ENCODE data around the gene FBXL17.

The FBXL17 gene

DNA sequence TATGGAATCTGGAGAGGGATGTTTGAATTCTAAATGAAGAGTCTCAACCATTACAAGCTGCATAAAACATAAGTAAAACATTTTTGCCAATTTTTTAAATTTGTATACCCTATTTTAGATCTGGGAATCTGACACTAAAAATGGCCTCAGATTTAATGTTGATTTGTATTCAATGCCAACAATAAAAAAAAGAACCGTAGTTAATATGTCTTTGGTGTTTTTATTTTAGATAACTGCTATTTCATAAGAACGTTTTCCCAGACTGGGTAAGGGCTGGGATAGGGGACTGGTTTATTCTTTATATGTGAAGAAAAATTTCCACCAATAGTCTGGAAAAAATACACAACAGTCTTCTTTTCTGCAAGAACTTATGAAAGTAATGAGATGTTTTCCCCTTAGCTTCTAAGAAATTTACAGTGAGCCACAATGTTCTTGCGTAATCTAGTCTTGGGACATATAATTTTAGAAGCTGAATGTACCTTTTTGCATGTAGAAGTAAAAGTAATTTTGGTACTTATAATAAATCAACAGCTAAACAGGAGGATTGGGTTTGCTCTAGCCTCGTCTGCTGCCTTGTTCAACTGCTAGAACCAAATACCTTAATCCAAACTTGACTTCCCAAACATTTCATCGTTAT lies 466.6 kb downstream of the FBXL17 start:
- TF ChIP-seq, protein P1, sequence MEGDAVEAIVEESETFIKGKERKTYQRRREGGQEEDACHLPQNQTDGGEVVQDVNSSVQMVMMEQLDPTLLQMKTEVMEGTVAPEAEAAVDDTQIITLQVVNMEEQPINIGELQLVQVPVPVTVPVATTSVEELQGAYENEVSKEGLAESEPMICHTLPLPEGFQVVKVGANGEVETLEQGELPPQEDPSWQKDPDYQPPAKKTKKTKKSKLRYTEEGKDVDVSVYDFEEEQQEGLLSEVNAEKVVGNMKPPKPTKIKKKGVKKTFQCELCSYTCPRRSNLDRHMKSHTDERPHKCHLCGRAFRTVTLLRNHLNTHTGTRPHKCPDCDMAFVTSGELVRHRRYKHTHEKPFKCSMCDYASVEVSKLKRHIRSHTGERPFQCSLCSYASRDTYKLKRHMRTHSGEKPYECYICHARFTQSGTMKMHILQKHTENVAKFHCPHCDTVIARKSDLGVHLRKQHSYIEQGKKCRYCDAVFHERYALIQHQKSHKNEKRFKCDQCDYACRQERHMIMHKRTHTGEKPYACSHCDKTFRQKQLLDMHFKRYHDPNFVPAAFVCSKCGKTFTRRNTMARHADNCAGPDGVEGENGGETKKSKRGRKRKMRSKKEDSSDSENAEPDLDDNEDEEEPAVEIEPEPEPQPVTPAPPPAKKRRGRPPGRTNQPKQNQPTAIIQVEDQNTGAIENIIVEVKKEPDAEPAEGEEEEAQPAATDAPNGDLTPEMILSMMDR (IDR thresholded peaks at IDR 0.05; ENCODE audit: low read depth, low read length, missing control alignments): no peak
- H3K4me3 ChIP-seq (ENCODE audit: low read depth, low read length): no peak overlapping the region
- DNase-seq (ENCODE audit: low read depth): no peak

DNA sequence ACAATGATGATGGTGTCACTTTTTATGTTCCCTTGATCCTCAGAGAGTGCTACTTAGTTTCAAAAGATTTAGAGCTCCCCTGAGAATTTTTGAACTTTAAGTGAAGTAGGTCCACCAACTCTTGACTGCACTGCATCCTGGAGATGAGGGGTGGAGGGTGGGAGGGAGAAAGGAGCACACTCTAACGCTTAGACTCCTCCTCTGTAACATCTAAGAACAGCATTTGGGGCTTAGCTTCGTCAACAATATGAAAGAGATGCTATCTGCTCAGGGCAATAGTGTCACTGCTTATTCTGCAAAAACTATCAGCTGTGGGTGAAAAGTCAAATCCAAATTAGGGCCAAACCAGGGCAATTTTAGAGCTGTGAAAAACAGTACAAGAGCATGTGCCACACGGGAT lies 468.4 kb downstream of the FBXL17 start:
- TF ChIP-seq, protein P1 (IDR thresholded peaks at IDR 0.05; ENCODE audit: low read depth, low read length, missing control alignments): no peak
- DNase-seq (ENCODE audit: low read depth): no peak
- H3K4me3 ChIP-seq (ENCODE audit: low read depth, low read length): no peak overlapping the region

DNA sequence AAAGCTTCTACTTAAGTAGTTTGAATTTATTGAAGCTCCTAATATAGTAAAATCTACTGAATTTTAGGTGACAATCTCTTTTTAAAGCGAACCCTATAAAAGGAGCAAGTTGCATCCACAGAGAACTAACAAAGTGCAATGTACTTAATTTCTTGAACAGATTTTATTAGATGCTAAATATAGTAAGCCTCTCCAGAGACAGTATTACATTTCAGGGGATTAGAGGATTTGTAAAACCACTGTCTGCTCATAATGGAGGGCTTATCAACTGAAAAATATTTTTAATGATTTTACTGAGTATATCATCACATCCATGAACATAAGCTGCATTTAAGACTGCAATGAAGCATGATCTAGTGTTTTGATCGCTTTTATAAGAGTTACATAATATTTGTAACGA lies 481.2 kb downstream of the FBXL17 start:
- H3K4me3 ChIP-seq (ENCODE audit: low read depth, low read length): no peak overlapping the region
- no peak for DNase-seq (ENCODE audit: low read depth)
- TF ChIP-seq, protein P1 (IDR thresholded peaks at IDR 0.05; ENCODE audit: low read depth, low read length, missing control alignments): no peak

DNA sequence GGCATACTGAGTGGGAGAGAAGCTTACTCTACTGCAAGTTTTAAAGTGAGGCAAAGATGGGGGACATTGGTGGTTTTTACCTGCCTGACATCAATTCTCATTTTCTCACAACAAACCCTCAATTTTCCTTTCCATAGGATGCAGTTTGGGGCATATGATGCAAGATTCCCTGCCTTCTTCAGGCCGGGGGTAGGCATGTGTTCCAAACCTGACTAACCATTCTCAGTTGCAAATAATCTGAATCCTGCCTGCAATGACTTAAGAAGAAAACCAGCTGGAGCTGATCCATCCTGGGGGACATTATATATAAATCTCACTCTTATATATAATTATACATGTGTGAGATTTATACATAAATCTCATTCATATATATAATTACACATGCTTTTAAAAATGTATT lies 487.5 kb downstream of the FBXL17 start:
- no peak for DNase-seq (ENCODE audit: low read depth)
- TF ChIP-seq, protein P1 (IDR thresholded peaks at IDR 0.05; ENCODE audit: low read depth, low read length, missing control alignments): no peak
- no peak overlapping the region for H3K4me3 ChIP-seq (ENCODE audit: low read depth, low read length)

DNA sequence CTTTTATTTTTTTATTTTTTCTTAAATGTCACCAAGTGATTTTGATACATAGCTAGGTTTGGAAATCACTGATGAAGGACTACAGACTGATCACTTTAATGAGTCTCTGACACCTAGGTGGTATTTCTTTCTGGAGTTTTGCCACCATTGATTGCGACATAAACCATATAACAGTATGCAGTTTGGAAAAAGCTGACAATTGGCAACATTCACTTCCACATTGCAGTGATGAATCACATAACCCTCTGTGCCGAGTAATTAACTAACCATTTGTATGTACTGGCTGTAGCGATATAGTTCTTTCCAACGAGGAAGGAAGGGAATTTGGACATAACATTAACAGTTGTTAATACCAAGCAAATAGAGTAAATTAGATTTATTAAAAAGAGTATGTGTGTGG lies 488.3 kb downstream of the FBXL17 start:
- H3K4me3 ChIP-seq (ENCODE audit: low read depth, low read length): no peak overlapping the region
- DNase-seq (ENCODE audit: low read depth): no peak
- TF ChIP-seq, protein P1 (IDR thresholded peaks at IDR 0.05; ENCODE audit: low read depth, low read length, missing control alignments): no peak

DNA sequence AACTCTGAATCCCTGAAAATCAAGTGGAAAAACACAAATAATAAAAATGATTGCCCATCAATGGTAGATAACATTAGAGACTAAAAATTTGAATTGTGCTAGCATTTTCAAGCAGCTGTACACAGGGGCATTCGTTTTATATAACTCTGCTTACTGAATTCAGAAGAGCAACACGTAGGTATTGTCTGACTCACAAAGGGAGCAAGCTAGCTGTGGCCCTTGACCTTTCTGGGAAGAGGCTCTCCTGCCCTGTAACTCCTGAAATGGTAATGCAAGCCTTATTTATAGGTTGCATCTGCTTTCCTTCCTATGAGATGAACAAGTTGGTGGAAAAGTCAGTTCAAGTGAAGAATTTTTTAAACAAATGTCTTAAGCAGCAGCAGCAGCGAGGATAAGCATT lies 492.5 kb downstream of the FBXL17 start:
- no peak overlapping the region for H3K4me3 ChIP-seq (ENCODE audit: low read depth, low read length)
- no peak for DNase-seq (ENCODE audit: low read depth)
- TF ChIP-seq, protein P1 (IDR thresholded peaks at IDR 0.05; ENCODE audit: low read depth, low read length, missing control alignments): no peak

DNA sequence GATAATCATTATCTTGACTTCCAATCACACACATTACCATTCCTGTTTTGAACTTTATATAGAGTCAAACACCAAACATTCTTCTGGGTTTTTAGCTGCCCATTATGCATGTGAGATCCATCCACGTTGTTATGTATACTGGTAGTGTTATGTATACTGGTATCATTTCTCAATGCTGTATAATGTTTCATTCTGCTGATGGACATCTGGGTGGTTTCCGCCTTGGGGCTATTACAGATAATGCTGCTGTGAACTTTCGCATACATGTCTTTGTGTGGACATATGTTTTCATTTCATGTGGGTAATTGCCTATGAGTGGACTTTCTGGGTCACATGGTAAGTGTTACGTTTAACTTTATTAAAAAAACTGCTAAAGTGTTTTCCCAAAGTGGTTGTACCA lies 493.4 kb downstream of the FBXL17 start:
- DNase-seq (ENCODE audit: low read depth): no peak
- TF ChIP-seq, protein P1 (IDR thresholded peaks at IDR 0.05; ENCODE audit: low read depth, low read length, missing control alignments): no peak
- H3K4me3 ChIP-seq (ENCODE audit: low read depth, low read length): no peak overlapping the region

Data from GM12864 (cell line).